K562 (cell line): Measurements from ENCODE around the gene MRPL11. TPM values are rescaled to one million over a fixed set of nuclear protein-coding genes. Genes with fewer than 3 reads are reported as not detected.

Source experiments
- ATF7 ChIP-seq: fragments of 450-650 bp; IDR thresholded peaks from 2 replicates; pipeline ENCODE4 v1.7.1; 2014; ENCODE audit warnings: mild to moderate bottlenecking, moderate library complexity
- HIVEP1 ChIP-seq: fragments of 250-450 bp; sonication (Bioruptor Pico); IDR thresholded peaks from 2 replicates; pipeline ENCODE4 v1.4.0; 2020; ENCODE audit warnings: mild to moderate bottlenecking
- MAFK ChIP-seq: IDR thresholded peaks from 2 replicates; pipeline ENCODE4 v1.6.1; 2011; ENCODE audit warnings: low read length, improper control_type of control experiment
- MYNN ChIP-seq, 2 experiments: sonication (generic); formaldehyde crosslinking in 1 of 2; IDR thresholded peaks; 2 replicates each; pipeline versions ENCODE4 v1.5.0 to v1.6.1; 2016 to 2020; ENCODE audit warnings: antibody characterized with exemption in 1 of 2, missing genetic modification reagents in 1 of 2
- NEUROD1 ChIP-seq: fragments of 150-350 bp; IDR thresholded peaks from 2 replicates; pipeline ENCODE4 v1.6.1; 2014; ENCODE audit warnings: borderline replicate concordance, low read length, low read depth; ENCODE audit not compliant: partially characterized antibody
- NFIC ChIP-seq: fragments of 450-650 bp; IDR thresholded peaks from 2 replicates; pipeline ENCODE4 v1.6.1; 2017; ENCODE audit warnings: mild to moderate bottlenecking, inconsistent platforms
- POLR2B ChIP-seq: fragments of 450-650 bp; IDR thresholded peaks from 2 replicates; pipeline ENCODE4 v1.6.1; 2018; ENCODE audit warnings: low read depth; ENCODE audit not compliant: partially characterized antibody
- SMC3 ChIP-seq: conservative IDR thresholded peaks from 2 replicates; pipeline ENCODE4 v1.6.1; 2011; ENCODE audit warnings: low read depth, low read length, improper control_type of control experiment; ENCODE audit not compliant: insufficient read depth
- TFE3 ChIP-seq: fragments of 450-650 bp; formaldehyde crosslinking; IDR thresholded peaks from 2 replicates; pipeline ENCODE4 v1.4.0; 2020; ENCODE audit warnings: mild to moderate bottlenecking, mixed read lengths
- polyA plus RNA-seq, 8 experiments: library from polyadenylated mRNA; depleted of rRNA in 4 of 8; stranded (reverse) in 5 of 8; unstranded in 3 of 8; fragments of >200 nt; fragmentation: Nextera tagmentation in 2 of 8; fragmentation: Illumina TruSeq in 1 of 8; extraction: Ambion mirVana in 2 of 8; extraction: Trizol in 1 of 8; gene quantifications; 2 replicates each; pipeline versions ENCODE4 v1.2.1 to v1.2.3, GENCODE V29; 2011 to 2014; ENCODE audit warnings: inconsistent platforms in 1 of 8, missing spikeins in 1 of 8
- total RNA-seq, 7 experiments: library from RNA; depleted of rRNA in 6 of 7; stranded (reverse); fragments of >200 nt in 6 of 7; fragmentation: Illumina TruSeq in 2 of 7; extraction: Trizol in 2 of 7; gene quantifications; 2 replicates each; pipeline versions ENCODE4 v1.2.1 to v1.2.3, GENCODE V29; 2011 to 2021; ENCODE audit warnings: low replicate concordance in 1 of 7
- TF ChIP-seq, protein P1 (sequence below): sonication (generic); formaldehyde crosslinking; IDR thresholded peaks from 2 replicates; pipeline ENCODE4 v1.8.0; 2022; ENCODE audit warnings: mild to moderate bottlenecking, missing genetic modification reagents
- TF ChIP-seq, protein P2 (sequence below): fragments of 200-400 bp; formaldehyde crosslinking; IDR thresholded peaks from 2 replicates; pipeline ENCODE4 v1.6.1; 2017; ENCODE audit warnings: mild to moderate bottlenecking, low read depth, low read length, moderate library complexity
- TF ChIP-seq, protein P3 (sequence below), 2 experiments: fragments of 200-800 bp in 1 of 2; sonication (Bioruptor generic) in 1 of 2; sonication (generic) in 1 of 2; formaldehyde crosslinking in 1 of 2; IDR thresholded peaks in 1 of 2; conservative IDR thresholded peaks in 1 of 2; 2 replicates each; pipeline versions ENCODE4 v1.5.0 to v1.6.1; 2016 to 2020; ENCODE audit warnings: missing compliant biosample characterization in 1 of 2, missing genetic modification characterization in 1 of 2, missing genetic modification reagents in 1 of 2
- TF ChIP-seq, protein P4 (sequence below): fragments of 250-450 bp; sonication (Bioruptor Pico); IDR thresholded peaks from 2 replicates; pipeline ENCODE4 v1.5.0; 2021; ENCODE audit warnings: mild to moderate bottlenecking, moderate library complexity

MRPL11 gene
- total and polyA plus RNA-seq, 9 of the 15 experiments (the other 6 are each of a cell fraction or from before 2014, with no cell fraction given): 33.0 to 173 (median 91.9) TPM

GRCh38 chr11:66421492-66422205, 17.0 kb downstream of the MRPL11 start (continued):
- TF ChIP-seq, protein P1, sequence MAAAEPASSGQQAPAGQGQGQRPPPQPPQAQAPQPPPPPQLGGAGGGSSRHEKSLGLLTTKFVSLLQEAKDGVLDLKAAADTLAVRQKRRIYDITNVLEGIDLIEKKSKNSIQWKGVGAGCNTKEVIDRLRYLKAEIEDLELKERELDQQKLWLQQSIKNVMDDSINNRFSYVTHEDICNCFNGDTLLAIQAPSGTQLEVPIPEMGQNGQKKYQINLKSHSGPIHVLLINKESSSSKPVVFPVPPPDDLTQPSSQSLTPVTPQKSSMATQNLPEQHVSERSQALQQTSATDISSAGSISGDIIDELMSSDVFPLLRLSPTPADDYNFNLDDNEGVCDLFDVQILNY (CRISPR knock-in tag): peak; percentile 100
- TF ChIP-seq, protein P2, sequence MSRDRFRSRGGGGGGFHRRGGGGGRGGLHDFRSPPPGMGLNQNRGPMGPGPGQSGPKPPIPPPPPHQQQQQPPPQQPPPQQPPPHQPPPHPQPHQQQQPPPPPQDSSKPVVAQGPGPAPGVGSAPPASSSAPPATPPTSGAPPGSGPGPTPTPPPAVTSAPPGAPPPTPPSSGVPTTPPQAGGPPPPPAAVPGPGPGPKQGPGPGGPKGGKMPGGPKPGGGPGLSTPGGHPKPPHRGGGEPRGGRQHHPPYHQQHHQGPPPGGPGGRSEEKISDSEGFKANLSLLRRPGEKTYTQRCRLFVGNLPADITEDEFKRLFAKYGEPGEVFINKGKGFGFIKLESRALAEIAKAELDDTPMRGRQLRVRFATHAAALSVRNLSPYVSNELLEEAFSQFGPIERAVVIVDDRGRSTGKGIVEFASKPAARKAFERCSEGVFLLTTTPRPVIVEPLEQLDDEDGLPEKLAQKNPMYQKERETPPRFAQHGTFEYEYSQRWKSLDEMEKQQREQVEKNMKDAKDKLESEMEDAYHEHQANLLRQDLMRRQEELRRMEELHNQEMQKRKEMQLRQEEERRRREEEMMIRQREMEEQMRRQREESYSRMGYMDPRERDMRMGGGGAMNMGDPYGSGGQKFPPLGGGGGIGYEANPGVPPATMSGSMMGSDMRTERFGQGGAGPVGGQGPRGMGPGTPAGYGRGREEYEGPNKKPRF: no peak
- no peak for TF ChIP-seq NEUROD1
- TF ChIP-seq MYNN (IDR thresholded peaks at IDR 0.05): 0 out of 2 replicates have a peak, but pooled peaks have one; percentile 36
- TF ChIP-seq MYNN (CRISPR knock-in tag; IDR thresholded peaks at IDR 0.05): peak; percentile 99
- no peak; the same call in 1 of the 2 replicates for TF ChIP-seq SMC3
- no peak for TF ChIP-seq NFIC
- TF ChIP-seq, protein P3, sequence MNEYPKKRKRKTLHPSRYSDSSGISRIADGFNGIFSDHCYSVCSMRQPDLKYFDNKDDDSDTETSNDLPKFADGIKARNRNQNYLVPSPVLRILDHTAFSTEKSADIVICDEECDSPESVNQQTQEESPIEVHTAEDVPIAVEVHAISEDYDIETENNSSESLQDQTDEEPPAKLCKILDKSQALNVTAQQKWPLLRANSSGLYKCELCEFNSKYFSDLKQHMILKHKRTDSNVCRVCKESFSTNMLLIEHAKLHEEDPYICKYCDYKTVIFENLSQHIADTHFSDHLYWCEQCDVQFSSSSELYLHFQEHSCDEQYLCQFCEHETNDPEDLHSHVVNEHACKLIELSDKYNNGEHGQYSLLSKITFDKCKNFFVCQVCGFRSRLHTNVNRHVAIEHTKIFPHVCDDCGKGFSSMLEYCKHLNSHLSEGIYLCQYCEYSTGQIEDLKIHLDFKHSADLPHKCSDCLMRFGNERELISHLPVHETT (CRISPR knock-in tag; conservative IDR thresholded peaks at IDR 0.05 in 1 of 2, IDR thresholded peaks at IDR 0.05 in 1 of 2): peak; percentile 99 to 100
- TF ChIP-seq TFE3: peak; percentile 66
- peak; percentile 35; the same call in 1 of the 2 replicates for TF ChIP-seq MAFK
- peak; percentile 96 for TF ChIP-seq HIVEP1 (CRISPR knock-in tag)
- TF ChIP-seq ATF7: no peak
- TF ChIP-seq, protein P4, sequence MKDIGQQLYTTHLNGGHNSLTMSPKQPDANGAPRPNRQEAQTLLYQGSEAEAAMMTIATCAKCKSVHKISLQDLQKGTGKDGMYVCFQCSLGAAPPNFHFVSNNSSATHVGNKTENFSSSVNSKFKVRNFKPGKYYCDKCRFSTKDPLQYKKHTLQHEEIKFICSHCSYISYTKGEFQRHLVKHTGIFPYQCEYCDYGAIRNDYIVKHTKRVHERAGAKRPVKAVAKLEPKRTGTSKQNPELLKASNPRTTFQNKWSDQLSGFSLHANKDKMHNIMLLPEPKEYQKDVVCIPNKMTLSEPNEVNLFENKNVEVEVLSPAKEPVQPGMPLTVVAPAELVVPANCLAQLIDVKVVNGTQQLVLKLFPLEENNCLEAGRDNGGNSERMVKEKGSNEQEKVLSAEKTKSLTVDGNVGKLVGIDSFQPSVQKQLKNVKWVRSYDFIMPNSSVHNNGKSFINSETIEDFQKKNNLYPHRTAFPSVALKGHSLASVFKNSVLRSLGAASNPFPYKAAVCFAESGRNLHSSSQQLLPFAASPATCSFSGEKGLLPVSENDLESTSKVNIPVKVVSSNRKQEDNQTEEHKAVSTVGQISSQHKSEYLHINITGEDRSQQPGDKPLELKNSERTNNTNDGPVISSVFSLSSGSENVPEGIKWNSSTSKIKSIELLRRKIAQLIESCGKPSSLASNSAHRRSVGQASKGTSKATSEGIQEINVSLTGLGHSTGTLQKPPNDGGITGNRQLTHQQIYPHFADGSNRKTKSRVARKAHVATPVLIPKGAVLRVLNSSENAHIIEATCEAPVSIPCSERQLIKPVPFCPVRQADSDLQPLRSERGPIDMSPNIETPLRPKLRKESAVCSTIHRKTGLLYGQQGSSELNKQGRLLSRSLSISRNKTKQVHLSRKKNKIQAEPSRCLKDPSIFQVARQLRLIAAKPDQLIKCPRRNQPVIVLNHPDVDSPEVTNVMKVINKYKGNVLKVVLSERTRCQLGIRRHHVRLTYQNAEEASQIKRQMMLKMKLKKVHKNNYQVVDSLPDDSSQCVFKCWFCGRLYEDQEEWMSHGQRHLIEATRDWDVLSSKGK (CRISPR knock-in tag): no peak
- no peak for TF ChIP-seq POLR2B
